Measurements from ENCODE around the gene ZCCHC10. TPM values are rescaled to one million over a fixed set of nuclear protein-coding genes. Genes with fewer than 3 reads are reported as not detected.
"Not testable (repeated sequence)": the region's sequence is repeated elsewhere in the genome, so short reads cannot be mapped to it uniquely, and the experiment has no call there.

The ZCCHC10 gene
- total and polyA plus RNA-seq, 2 donors (not counting 1 experiment from before 2014, with no cell fraction given): 7.4 to 33.1 TPM

DNA sequence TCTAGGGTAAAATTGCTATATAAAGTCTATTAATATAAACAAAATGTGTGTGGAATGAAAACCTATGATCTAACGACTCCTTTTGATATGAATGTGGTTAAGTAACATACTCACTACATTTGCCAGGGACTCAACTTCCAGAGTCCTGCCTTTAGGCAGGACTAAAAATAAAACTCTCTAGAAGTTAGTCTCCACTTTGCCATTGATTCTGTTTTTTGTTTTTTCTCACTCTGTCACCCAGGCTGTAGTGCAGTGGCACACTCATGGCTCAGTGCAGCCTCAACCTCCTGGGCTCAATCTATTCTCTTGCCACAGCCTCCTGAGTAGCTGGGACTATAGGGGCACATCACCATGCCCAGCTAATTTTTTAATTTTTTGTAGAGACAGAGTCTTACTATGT is 30.0 kb downstream of the ZCCHC10 start:
- Histone ChIP-seq H3K27ac (ENCODE audit: insufficient read depth, low read length) (no peak overlapping the region), H3K9me3 (ENCODE audit: control insufficient read depth, insufficient read depth, low read depth, low read length) (no peaks in the 10 kb centered on the region), H3K27me3 (ENCODE audit: control insufficient read depth, insufficient read depth, low read length) (no peaks in the 10 kb centered on the region), H2AFZ (ENCODE audit: low read length) (no peak overlapping the region), H3K79me2 (ENCODE audit: control insufficient read depth, insufficient read depth, low read length) (no peaks in the 10 kb centered on the region), H4K20me1 (ENCODE audit: control insufficient read depth, extremely low read depth, insufficient read depth, low read length) (no peaks in the 10 kb centered on the region), H3K4me1 (ENCODE audit: control insufficient read depth, extremely low read depth, insufficient read depth, low read length) (no peaks in the 10 kb centered on the region), H3K4me2 (ENCODE audit: extremely low read depth, insufficient read depth, low read length) (no peak overlapping the region), H3K36me3 (ENCODE audit: control insufficient read depth, insufficient read depth, low read length) (no peaks in the 10 kb centered on the region), H3K4me3 (replicated peaks in 1 of 4; ENCODE audit: control extremely low read depth in 1 of 4, insufficient read depth in 1 of 4, low read depth in 3 of 4, low read length in 4 of 4) (no peak overlapping the region), H3K9ac (ENCODE audit: insufficient read depth, low read length) (no peak overlapping the region)
- TF ChIP-seq EZH2 (IDR thresholded peaks at IDR 0.05; ENCODE audit: low read length, missing control alignments): no peak
- no peak for TF ChIP-seq CTCF (conservative IDR thresholded peaks at IDR 0.05 in 1 of 2, IDR thresholded peaks at IDR 0.05 in 1 of 2; ENCODE audit: low read depth in 1 of 2, low read length in 2 of 2)
- no peak for DNase-seq (ENCODE audit: low read depth in 2 of 2)

- TF ChIP-seq EZH2 (IDR thresholded peaks at IDR 0.05; ENCODE audit: low read length, missing control alignments) (no peak), CTCF (conservative IDR thresholded peaks at IDR 0.05 in 1 of 2, IDR thresholded peaks at IDR 0.05 in 1 of 2; ENCODE audit: low read depth in 1 of 2, low read length in 2 of 2) (no peak)
- Histone ChIP-seq H3K4me2 (ENCODE audit: extremely low read depth, insufficient read depth, low read length) (no peak overlapping the region), H3K36me3 (ENCODE audit: control insufficient read depth, insufficient read depth, low read length) (no peaks in the 10 kb centered on the region), H4K20me1 (ENCODE audit: control insufficient read depth, extremely low read depth, insufficient read depth, low read length) (no peaks in the 10 kb centered on the region), H3K4me3 (replicated peaks in 1 of 4; ENCODE audit: control extremely low read depth in 1 of 4, insufficient read depth in 1 of 4, low read depth in 3 of 4, low read length in 4 of 4) (no peak overlapping the region), H3K9ac (ENCODE audit: insufficient read depth, low read length) (no peak overlapping the region), H3K79me2 (ENCODE audit: control insufficient read depth, insufficient read depth, low read length) (no peaks in the 10 kb centered on the region), H3K27ac (ENCODE audit: insufficient read depth, low read length) (no peak overlapping the region), H3K27me3 (ENCODE audit: control insufficient read depth, insufficient read depth, low read length) (no peaks in the 10 kb centered on the region), H2AFZ (ENCODE audit: low read length) (no peak overlapping the region), H3K4me1 (ENCODE audit: control insufficient read depth, extremely low read depth, insufficient read depth, low read length) (no peaks in the 10 kb centered on the region), H3K9me3 (ENCODE audit: control insufficient read depth, insufficient read depth, low read depth, low read length) (no peaks in the 10 kb centered on the region)
- DNase-seq (ENCODE audit: low read depth in 2 of 2): no peak
Observed at GRCh38 chr5:132987531-132988408, 38.6 kb downstream of the ZCCHC10 start.

DNA sequence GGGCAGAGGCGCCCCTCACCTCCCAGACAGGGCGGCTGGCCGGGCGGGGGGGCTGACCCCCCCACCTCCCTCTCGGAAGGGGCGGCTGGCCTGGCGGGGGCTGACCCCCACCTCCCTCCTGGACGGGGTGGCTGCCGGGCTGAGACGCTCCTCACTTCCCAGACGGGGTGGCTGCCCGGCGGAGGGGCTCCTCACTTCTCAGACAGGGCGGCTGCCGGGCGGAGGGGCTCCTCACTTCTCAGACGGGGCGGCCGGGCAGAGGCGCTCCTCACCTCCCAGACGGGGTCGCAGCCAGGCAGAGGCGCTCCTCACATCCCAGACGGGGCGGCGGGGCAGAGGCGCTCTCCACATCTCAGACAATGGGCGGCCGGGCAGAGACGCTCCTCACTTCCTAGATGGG is 43.4 kb downstream of the ZCCHC10 start:
- not testable (repeated sequence) for H3K4me1 ChIP-seq (ENCODE audit: control insufficient read depth, extremely low read depth, insufficient read depth, low read length); H3K9me3 ChIP-seq (ENCODE audit: control insufficient read depth, insufficient read depth, low read depth, low read length); DNase-seq (ENCODE audit: low read depth in 2 of 2); H3K36me3 ChIP-seq (ENCODE audit: control insufficient read depth, insufficient read depth, low read length); H3K79me2 ChIP-seq (ENCODE audit: control insufficient read depth, insufficient read depth, low read length); H2AFZ ChIP-seq (ENCODE audit: low read length); H3K4me2 ChIP-seq (ENCODE audit: extremely low read depth, insufficient read depth, low read length); H3K4me3 ChIP-seq (replicated peaks in 1 of 4; ENCODE audit: control extremely low read depth in 1 of 4, insufficient read depth in 1 of 4, low read depth in 3 of 4, low read length in 4 of 4); H3K27ac ChIP-seq (ENCODE audit: insufficient read depth, low read length); H4K20me1 ChIP-seq (ENCODE audit: control insufficient read depth, extremely low read depth, insufficient read depth, low read length); H3K9ac ChIP-seq (ENCODE audit: insufficient read depth, low read length); H3K27me3 ChIP-seq (ENCODE audit: control insufficient read depth, insufficient read depth, low read length)

Data from fibroblast of lung (primary cell).